Skeletal muscle satellite cell (primary cell): ENCODE results near the gene FANK1.
"Not testable (repeated sequence)": the region's sequence is repeated elsewhere in the genome, so short reads cannot be mapped to it uniquely, and the experiment has no call there.

Experiments used
- H3K27me3 ChIP-seq: 2 replicates; pipeline ENCODE4 v1.7.0; 2013; ENCODE audit warnings: low read length; ENCODE audit not compliant: control insufficient read depth, insufficient read depth
- H3K36me3 ChIP-seq: 2 replicates; pipeline ENCODE4 v1.7.0; 2013; ENCODE audit warnings: mild to moderate bottlenecking, control low read depth, low read length; ENCODE audit not compliant: insufficient read depth
- H3K4me1 ChIP-seq: 2 replicates; pipeline ENCODE4 v1.7.0; 2013; ENCODE audit warnings: low read length; ENCODE audit not compliant: control insufficient read depth, insufficient read depth
- H3K4me2 ChIP-seq: 2 replicates; pipeline ENCODE4 v1.7.0; 2013; ENCODE audit warnings: mild to moderate bottlenecking, low read length
- H3K4me3 ChIP-seq: 2 replicates; pipeline ENCODE4 v1.7.0; 2013; ENCODE audit warnings: low read length
- H3K9ac ChIP-seq: 2 replicates; pipeline ENCODE4 v1.7.0; 2013; ENCODE audit warnings: mild to moderate bottlenecking, low read depth, low read length, moderate library complexity
- H3K9me3 ChIP-seq: replicated peaks from 2 replicates; pipeline ENCODE4 v1.7.0; 2013; ENCODE audit warnings: mild to moderate bottlenecking, control low read depth, low read length

The FANK1 gene

DNA sequence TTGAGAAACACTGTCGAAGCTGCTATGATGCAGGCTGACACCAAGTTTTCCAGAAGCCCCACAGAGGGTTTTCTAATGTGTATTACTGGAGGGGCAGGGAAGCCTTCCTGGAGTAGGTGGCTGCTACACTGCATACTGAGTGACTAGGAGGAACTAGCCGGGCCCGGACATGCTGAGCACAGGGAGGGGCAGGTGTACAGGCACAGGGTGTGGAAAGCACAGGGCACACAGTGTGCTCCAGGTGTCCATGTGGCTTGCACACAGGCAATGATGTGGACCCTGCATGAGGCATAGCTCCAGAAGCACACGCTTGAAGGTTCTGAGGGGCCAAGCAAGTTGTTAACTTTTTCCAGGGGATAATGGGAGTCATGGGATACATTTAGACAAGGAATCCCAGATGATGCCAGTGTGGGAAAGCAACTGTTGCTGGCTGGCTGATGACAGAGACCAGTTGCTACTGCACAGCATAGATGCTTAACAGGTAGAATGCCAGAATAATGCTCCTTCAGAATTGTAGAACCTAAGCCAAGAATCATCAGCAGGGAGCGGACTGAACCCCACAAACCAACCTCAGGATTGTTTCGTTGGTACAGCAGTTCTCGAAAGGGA lies 29.8 kb upstream of the FANK1 start:
- H3K4me3 ChIP-seq, result no peak overlapping the region
- no peak overlapping the region for H3K9ac ChIP-seq
- no peaks in the 10 kb centered on the region for H3K27me3 ChIP-seq

DNA sequence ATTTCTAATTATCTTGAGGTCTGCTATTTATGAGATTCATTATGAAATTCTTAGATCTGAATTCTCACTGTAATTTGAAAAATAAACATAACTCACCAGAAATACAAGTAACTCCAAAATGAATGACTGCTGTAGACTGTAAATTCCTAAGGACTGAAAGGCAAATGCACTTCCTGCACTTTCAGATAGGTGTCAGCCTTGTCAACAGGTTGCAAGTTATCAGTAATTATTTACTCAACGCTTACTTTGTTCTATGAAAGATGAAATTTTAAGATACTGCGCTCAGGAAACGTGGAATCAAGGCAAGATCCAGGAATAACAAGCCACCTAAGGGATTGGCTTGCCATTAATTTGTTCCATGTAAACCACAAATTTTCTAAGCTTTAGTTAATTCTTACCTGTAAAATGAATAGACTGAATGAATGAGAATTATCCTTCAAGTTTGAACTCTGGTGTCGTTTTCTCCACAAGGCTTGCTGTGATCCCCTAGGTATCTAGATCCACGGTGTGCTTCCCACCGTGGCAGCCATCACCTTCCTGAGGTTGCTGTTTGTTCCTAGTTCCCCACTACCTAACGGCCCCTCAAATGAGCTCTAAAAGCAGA lies 27.9 kb upstream of the FANK1 start:
- Histone ChIP-seq H3K9ac (no peak overlapping the region), H3K4me1 (no peaks in the 10 kb centered on the region), H3K27me3 (no peaks in the 10 kb centered on the region), H3K4me3 (no peak overlapping the region), H3K4me2 (no peak overlapping the region), H3K36me3 (peaks cover 9% of the 10 kb centered on the region), H3K9me3 (no peaks in the 10 kb centered on the region)

More for the DNA sequence above, 29.8 kb upstream of the FANK1 start:
- no peak overlapping the region for H3K4me2 ChIP-seq
- H3K9me3 ChIP-seq, result no peaks in the 10 kb centered on the region
- peaks cover 9% of the 10 kb centered on the region for H3K36me3 ChIP-seq
- H3K4me1 ChIP-seq, result no peaks in the 10 kb centered on the region

DNA sequence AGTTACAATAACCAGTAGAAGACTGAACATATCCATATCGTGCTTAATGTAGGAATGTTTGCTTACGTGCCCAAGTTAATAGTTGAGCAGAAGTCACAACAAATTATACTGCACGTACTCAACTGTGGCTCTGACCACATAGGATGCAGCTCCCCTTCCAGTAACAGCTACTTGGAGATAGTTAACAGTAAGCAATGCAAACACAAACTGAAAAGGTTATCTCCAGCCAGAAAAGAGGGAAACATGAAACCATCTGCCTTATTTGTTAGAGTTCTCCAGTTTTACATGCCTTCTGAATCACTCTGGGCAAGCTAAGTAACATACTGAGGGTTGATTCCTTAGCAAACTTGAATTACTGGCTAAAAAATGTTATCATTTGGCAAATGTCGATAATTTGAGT lies 25.0 kb upstream of the FANK1 start:
- Histone ChIP-seq H3K9ac (no peak overlapping the region), H3K4me2 (no peak overlapping the region), H3K4me1 (no peaks in the 10 kb centered on the region), H3K27me3 (no peaks in the 10 kb centered on the region), H3K36me3 (peaks cover 15% of the 10 kb centered on the region), H3K4me3 (no peak overlapping the region), H3K9me3 (peaks cover 6% of the 10 kb centered on the region)

DNA sequence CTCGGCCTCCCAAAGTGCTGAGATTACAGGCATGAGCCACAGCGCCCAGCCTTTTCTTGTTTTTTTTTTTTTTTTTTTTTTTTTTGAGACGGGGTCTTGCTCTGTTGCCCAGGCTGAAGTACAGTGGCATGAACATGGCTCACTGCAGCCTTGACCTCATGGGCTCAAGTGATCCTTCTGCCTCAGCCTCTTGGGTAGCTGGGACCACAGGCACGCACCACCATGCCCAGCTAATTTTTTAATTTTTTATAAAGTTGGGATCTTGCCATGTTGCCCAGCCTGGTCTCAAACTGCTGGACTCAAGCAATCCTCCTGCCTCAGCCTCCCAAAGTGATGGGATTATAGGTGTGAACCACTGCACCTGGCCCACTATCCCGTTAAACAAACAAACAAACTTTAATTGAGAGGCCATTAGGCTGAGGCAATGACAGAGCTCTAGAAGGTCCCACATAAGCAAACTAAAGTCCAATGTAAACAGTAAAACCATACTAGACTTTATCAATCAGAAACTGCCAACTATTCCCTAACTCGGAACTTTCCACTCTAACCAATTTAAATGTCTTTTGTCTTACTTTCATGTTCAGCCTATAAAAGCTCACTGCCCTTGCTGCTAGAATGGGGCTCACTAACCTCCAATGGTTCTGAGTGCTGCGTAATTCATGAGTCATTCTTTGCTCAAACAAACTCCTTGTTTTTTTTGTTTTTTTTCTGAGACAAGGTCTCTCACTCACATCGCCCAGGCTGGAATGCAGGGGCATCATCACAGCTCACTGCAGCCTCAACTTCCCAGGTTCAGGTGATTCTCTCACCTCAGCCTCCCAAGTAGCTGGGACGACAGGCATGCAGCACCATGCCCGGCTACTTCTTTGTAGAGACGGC lies 17.2 kb upstream of the FANK1 start:
- Histone ChIP-seq H3K4me3 (no peak overlapping the region), H3K4me1 (peaks cover 10% of the 10 kb centered on the region), H3K27me3 (no peaks in the 10 kb centered on the region), H3K4me2 (peak overlapping the region; percentile 40), H3K36me3 (peaks cover 14% of the 10 kb centered on the region), H3K9ac (no peak overlapping the region), H3K9me3 (peaks cover 6% of the 10 kb centered on the region)

DNA sequence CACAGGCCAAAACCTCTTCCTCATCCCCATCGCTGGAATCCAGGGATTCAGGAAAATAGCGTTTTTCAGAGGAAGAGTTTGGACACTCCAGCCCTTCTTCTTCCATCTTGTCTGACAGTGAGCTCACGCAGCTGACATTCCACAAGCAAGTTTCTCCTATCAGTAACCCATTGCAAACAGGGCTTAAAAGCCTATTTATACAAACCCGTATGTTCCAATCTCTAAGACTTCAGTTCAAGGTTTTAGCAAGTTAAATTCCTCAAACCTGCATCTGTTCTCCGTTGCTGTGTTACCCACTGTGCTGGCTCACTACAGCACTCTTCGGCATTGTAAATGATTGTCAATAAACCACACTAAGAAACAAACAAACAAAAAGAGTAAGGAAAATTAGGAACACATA lies 15.6 kb upstream of the FANK1 start:
- no peak overlapping the region for H3K4me2 ChIP-seq
- no peak overlapping the region for H3K9ac ChIP-seq
- H3K4me3 ChIP-seq, result no peak overlapping the region
- peaks cover 13% of the 10 kb centered on the region for H3K4me1 ChIP-seq
- peaks cover 5% of the 10 kb centered on the region for H3K9me3 ChIP-seq
- H3K27me3 ChIP-seq, result no peaks in the 10 kb centered on the region
- H3K36me3 ChIP-seq, result peaks cover 17% of the 10 kb centered on the region

DNA sequence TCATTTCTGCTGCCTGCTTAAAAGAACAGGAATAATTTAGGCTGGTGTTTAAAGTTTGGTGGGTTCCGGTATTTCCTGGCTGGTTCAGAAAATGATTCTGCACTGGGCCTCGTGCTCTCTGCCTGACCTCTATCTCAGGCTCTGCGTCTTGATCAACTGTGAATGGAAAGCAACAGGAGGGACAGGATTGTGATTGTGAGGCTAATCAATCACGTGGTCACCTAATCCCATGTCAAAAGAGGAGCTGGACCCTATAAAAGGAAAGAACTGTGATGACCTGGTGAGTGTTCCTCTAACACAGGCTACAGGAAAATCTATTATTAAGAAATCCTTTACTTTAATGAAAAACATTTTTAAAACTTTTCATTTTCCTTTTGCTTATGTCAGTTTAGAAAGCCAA lies 15.2 kb upstream of the FANK1 start, which contains the start of gene DHX32:
Gene DHX32, minus strand, starts transcription at position 101 of the 400 bp plus-strand sequence. CDS start 468 bp downstream, outside the sequence.
- peaks cover 13% of the 10 kb centered on the region for H3K4me1 ChIP-seq
- no peaks in the 10 kb centered on the region for H3K27me3 ChIP-seq
- H3K9me3 ChIP-seq, result peaks cover under 1% of the 10 kb centered on the region
- H3K4me2 ChIP-seq, result no peak within 1 kb of the TSS
- no peak within 1 kb of the TSS for H3K4me3 ChIP-seq
- no peak within 1 kb of the TSS for H3K9ac ChIP-seq
- H3K36me3 ChIP-seq, result peaks cover 12% of the 10 kb centered on the region

DNA sequence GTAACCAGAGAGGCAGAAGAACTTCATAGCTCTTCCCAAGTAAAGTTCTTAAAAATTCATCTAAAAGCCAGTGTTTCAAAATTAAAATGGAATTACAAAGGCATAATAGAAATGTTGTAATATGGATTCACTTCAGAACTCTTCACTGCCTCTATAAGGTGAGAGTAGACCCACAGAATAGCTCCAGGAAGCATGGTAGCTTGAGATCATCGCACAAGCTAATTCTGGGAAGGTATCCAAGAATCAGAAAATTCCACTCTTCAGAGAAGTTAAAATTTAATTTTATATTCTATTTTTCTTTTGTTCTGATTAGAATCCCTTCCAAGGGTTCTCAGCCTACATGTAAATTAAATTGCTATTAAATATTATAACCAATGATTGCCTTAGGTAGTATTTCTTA lies 13.8 kb upstream of the FANK1 start:
- peaks cover 8% of the 10 kb centered on the region for H3K36me3 ChIP-seq
- no peaks in the 10 kb centered on the region for H3K9me3 ChIP-seq
- peaks cover 13% of the 10 kb centered on the region for H3K4me1 ChIP-seq
- no peak overlapping the region for H3K4me2 ChIP-seq
- H3K9ac ChIP-seq, result no peak overlapping the region
- no peaks in the 10 kb centered on the region for H3K27me3 ChIP-seq
- H3K4me3 ChIP-seq, result no peak overlapping the region

DNA sequence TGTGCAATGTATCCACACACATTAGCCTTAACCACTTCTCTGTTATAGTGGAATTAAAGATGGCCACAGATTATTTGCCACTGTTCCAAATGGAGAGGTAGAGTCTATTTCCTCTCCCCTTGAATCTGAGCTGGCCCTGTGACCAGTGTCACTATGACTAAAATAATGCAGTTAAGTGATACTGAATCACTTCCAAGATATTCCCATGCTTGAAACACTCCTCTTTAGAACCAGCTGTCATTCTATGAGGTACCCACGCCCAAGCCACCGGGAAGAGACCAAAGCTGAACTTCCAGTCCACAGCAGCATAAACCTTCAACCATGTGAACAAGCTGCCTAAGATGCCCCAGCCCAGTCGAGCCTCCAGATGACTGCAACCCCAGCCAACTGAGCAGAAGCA lies 13.2 kb upstream of the FANK1 start:
- H3K36me3 ChIP-seq, result peaks cover 8% of the 10 kb centered on the region
- no peaks in the 10 kb centered on the region for H3K9me3 ChIP-seq
- no peak overlapping the region for H3K4me3 ChIP-seq
- peaks cover 13% of the 10 kb centered on the region for H3K4me1 ChIP-seq
- no peak overlapping the region for H3K9ac ChIP-seq
- H3K4me2 ChIP-seq, result no peak overlapping the region
- H3K27me3 ChIP-seq, result no peaks in the 10 kb centered on the region

DNA sequence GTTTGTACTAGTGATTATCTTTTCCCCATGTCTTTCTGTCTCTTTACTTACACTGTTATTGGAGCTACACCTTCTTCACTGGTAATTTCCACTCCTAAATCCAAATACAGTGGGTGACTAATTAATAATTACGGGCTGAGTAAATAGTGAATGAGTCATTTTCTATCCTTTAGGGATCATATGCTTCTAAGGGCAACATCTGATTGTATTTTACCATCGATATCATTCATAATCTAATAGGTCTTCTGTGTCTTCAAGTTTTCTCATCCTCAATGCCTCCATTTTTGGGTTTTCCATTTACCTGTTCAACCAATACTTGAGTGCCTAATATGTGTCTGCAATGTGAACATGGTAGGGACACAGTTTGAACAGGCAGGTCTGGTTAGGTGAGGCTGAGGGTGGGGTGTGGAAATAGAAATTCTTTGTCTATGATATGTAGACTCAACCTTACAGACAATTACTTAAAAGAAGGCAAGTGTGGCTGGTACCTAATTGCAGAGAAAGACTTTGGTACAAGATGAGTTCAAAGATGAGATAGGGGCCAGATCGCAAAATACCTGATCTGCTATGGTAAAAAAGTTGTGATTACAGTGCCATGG lies 9.4 kb upstream of the FANK1 start:
- Histone ChIP-seq H3K9ac (no peak overlapping the region), H3K4me3 (no peak overlapping the region), H3K4me1 (peaks cover 3% of the 10 kb centered on the region), H3K4me2 (no peak overlapping the region), H3K9me3 (no peaks in the 10 kb centered on the region), H3K36me3 (peaks cover 6% of the 10 kb centered on the region), H3K27me3 (no peaks in the 10 kb centered on the region)

DNA sequence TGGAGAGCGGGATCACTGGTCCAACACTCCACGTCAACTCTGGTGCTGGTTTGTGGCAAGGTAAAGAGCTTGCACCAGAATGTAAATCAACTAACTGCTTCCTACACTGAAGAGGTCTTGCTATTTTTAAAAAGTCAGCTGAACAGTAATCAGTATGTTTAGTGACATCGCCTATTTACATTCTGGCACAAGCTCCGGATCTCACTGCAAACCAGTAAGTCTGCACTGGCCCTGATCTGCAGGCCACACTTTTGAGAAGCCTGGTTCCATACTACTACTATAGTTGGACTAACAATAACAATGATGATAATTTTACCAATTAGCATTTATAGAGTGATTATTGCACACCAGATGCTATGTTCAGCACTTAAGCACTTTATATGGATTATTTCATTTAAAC lies 6.9 kb upstream of the FANK1 start:
- not testable (repeated sequence) for H3K27me3 ChIP-seq, H3K9me3 ChIP-seq, H3K4me3 ChIP-seq, H3K36me3 ChIP-seq, H3K9ac ChIP-seq, H3K4me2 ChIP-seq, H3K4me1 ChIP-seq

DNA sequence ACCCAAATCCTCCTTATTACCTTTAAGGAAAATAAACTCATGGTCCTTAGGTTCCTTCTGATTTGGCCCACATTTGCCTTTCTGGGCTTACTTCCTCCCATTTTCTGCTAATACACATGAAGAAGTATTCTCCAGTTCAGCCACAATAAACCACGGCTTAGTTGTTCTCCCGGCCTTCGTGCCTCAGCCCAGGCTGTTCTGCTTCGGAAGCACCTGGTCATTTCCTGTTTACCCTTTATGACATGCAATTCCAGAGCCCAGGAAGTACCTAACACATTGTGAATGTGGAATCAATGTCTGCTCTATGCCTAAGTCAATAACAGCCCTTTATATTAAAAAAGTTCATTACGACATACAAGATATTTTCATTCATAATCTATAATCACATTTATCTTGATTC lies 4.0 kb upstream of the FANK1 start:
- not testable (repeated sequence) for H3K9ac ChIP-seq, H3K27me3 ChIP-seq, H3K4me3 ChIP-seq, H3K36me3 ChIP-seq, H3K4me2 ChIP-seq, H3K9me3 ChIP-seq, H3K4me1 ChIP-seq
